Keratinocyte (primary cell): Measurements from ENCODE around the gene ARID1B. TPM values are rescaled to one million over a fixed set of nuclear protein-coding genes. Genes with fewer than 3 reads are reported as not detected.

Experiments used
- DNase-seq: peaks from one replicate; pipeline ENCODE4 v3.0.0-alpha.2; 2011; ENCODE audit warnings: low read depth, missing footprints, low spot score
- FAIRE-seq: peaks from 2 replicates; lab custom pipeline; 2011; peaks lifted over from hg19 to GRCh38; lab: Jason Lieb, UNC
- H2AFZ ChIP-seq: 2 replicates; pipeline ENCODE4 v1.6.0; 2012; ENCODE audit warnings: low read length, control low read depth, inconsistent platforms; ENCODE audit not compliant: control insufficient read depth
- H3K27ac ChIP-seq: 2 replicates; pipeline ENCODE4 v1.5.1; 2011; ENCODE audit warnings: low read length; ENCODE audit not compliant: control insufficient read depth, insufficient read depth
- H3K27me3 ChIP-seq: 3 replicates; pipeline ENCODE4 v1.6.0; 2011; ENCODE audit warnings: low read length; ENCODE audit not compliant: control insufficient read depth, insufficient read depth; ENCODE audit errors: extremely low read depth
- H3K36me3 ChIP-seq, 2 experiments: 2 replicates in 1 of 2; 3 replicates in 1 of 2; pipeline ENCODE4 v1.5.1; 2011; ENCODE audit warnings: low read length in 2 of 2, mild to moderate bottlenecking in 1 of 2; ENCODE audit not compliant: control insufficient read depth in 2 of 2, insufficient read depth in 2 of 2; ENCODE audit errors: extremely low read depth in 1 of 2
- H3K4me1 ChIP-seq: 3 replicates; pipeline ENCODE4 v1.5.1; 2011; ENCODE audit warnings: low read length; ENCODE audit not compliant: control insufficient read depth, insufficient read depth; ENCODE audit errors: extremely low read depth
- H3K4me2 ChIP-seq: 3 replicates; pipeline ENCODE4 v1.6.0; 2011; ENCODE audit warnings: low read depth, low read length; ENCODE audit not compliant: control insufficient read depth, insufficient read depth; ENCODE audit errors: extremely low read depth
- H3K4me3 ChIP-seq, 3 experiments: fragments of 200-600 bp in 1 of 3; sonication (generic) in 1 of 3; 2 replicates in 2 of 3; 3 replicates in 1 of 3; pipeline ENCODE4 v1.5.1; 2011 to 2016; ENCODE audit warnings: low read length in 3 of 3, mild to moderate bottlenecking in 3 of 3, control low read depth in 2 of 3, inconsistent platforms in 1 of 3, low read depth in 1 of 3, mixed read lengths in 1 of 3, mixed run types in 1 of 3, moderate library complexity in 1 of 3; ENCODE audit not compliant: control insufficient read depth in 2 of 3, insufficient read depth in 2 of 3; ENCODE audit errors: extremely low read depth in 1 of 3
- H3K79me2 ChIP-seq: 2 replicates; pipeline ENCODE4 v1.6.0; 2012; ENCODE audit warnings: low read length; ENCODE audit not compliant: control insufficient read depth, insufficient read depth
- H3K9ac ChIP-seq: 3 replicates; pipeline ENCODE4 v1.6.0; 2011; ENCODE audit warnings: low read length; ENCODE audit not compliant: control insufficient read depth, insufficient read depth; ENCODE audit errors: extremely low read depth
- H3K9me1 ChIP-seq: 3 replicates; pipeline ENCODE4 v1.6.0; 2011; ENCODE audit warnings: low read length; ENCODE audit not compliant: control insufficient read depth, insufficient read depth; ENCODE audit errors: extremely low read depth
- H3K9me3 ChIP-seq: 2 replicates; pipeline ENCODE4 v1.5.1; 2012; ENCODE audit warnings: low read depth, low read length; ENCODE audit not compliant: control insufficient read depth
- H4K20me1 ChIP-seq: 3 replicates; pipeline ENCODE4 v1.6.0; 2011; ENCODE audit warnings: low read length; ENCODE audit not compliant: control insufficient read depth, insufficient read depth; ENCODE audit errors: extremely low read depth
- EZH2 ChIP-seq: IDR thresholded peaks from one replicate; pipeline ENCODE4 v1.6.1; 2012; ENCODE audit warnings: inconsistent platforms, mild to moderate bottlenecking, low read length, moderate library complexity
- dilution Hi-C: fragments of 300-500 bp; cut with MboI; formaldehyde crosslinking; loops from one replicate; pipeline ENCODE4 v1.7.0; 2020; ENCODE audit warnings: low sequenced_read_pairs; ENCODE audit not compliant: extremely low pct_ligation_motif_present
- polyA plus RNA-seq, 5 experiments: library from polyadenylated mRNA; depleted of rRNA in 3 of 5; stranded (reverse) in 3 of 5; stranded (forward) in 1 of 5; unstranded in 1 of 5; fragments of >200 nt; gene quantifications; 1 replicate in 1 of 5; 2 replicates in 3 of 5; 3 replicates in 1 of 5; pipeline versions ENCODE4 v1.2.1 to v1.2.3, GENCODE V29; 2011 to 2012; ENCODE audit warnings: missing spikeins in 2 of 5, low read depth in 1 of 5, low replicate concordance in 1 of 5
- TF ChIP-seq, protein P1 (sequence below), 3 experiments: IDR thresholded peaks in 1 of 3; conservative IDR thresholded peaks in 1 of 3; optimal IDR thresholded peaks in 1 of 3; 2 replicates in 2 of 3; 3 replicates in 1 of 3; pipeline versions ENCODE3 to v1.5.1; 2011; ENCODE audit warnings: low read length in 3 of 3, mild to moderate bottlenecking in 3 of 3, moderate library complexity in 2 of 3, control low read depth in 1 of 3, inconsistent platforms in 1 of 3; ENCODE audit not compliant: insufficient read depth in 2 of 3; ENCODE audit errors: extremely low read depth in 1 of 3

Gene ARID1B
- polyA plus RNA-seq, 1 donor (not counting 4 experiments of a cell fraction or from before 2014, with no cell fraction given), result 14.9 TPM

DNA sequence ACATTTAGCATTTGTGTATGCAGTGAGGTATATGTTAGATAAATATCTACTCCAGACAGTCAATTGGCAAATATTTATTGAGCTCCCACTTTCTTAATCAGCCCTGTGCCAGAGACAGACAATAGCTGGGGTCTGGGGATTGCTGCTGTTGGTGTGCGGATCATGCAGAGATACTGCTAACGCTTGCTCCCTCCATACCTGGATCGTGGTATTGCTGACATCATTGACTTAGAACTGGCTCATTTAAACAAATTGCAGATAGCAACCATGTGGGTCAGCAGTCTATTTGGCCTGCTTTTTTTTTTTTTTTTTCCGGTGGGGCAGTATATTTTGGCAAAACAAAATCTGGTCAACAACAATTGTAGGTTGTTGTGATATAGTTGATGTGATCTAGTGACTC, 9.5 kb downstream of the ARID1B start:
- no peak for FAIRE-seq
- Histone ChIP-seq H3K9ac (no peak overlapping the region), H3K27me3 (no peaks in the 10 kb centered on the region), H3K9me1 (no peaks in the 10 kb centered on the region), H4K20me1 (no peaks in the 10 kb centered on the region), H3K4me3 (no peak overlapping the region), H2AFZ (no peak overlapping the region), H3K27ac (no peak overlapping the region), H3K79me2 (peaks cover 98% of the 10 kb centered on the region), H3K9me3 (no peaks in the 10 kb centered on the region), H3K36me3 (no peaks in the 10 kb centered on the region), H3K4me2 (no peak overlapping the region), H3K4me1 (peaks cover 27% of the 10 kb centered on the region)
- dilution Hi-C loops, result no loop called here
- no peak for DNase-seq
- no peak for TF ChIP-seq EZH2
- TF ChIP-seq, protein P1, sequence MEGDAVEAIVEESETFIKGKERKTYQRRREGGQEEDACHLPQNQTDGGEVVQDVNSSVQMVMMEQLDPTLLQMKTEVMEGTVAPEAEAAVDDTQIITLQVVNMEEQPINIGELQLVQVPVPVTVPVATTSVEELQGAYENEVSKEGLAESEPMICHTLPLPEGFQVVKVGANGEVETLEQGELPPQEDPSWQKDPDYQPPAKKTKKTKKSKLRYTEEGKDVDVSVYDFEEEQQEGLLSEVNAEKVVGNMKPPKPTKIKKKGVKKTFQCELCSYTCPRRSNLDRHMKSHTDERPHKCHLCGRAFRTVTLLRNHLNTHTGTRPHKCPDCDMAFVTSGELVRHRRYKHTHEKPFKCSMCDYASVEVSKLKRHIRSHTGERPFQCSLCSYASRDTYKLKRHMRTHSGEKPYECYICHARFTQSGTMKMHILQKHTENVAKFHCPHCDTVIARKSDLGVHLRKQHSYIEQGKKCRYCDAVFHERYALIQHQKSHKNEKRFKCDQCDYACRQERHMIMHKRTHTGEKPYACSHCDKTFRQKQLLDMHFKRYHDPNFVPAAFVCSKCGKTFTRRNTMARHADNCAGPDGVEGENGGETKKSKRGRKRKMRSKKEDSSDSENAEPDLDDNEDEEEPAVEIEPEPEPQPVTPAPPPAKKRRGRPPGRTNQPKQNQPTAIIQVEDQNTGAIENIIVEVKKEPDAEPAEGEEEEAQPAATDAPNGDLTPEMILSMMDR (optimal IDR thresholded peaks at IDR 0.05 in 1 of 3, IDR thresholded peaks at IDR 0.05 in 1 of 3, conservative IDR thresholded peaks at IDR 0.05 in 1 of 3; ENCODE audit: extremely low read depth in 1 of 3, insufficient read depth in 2 of 3, low read length in 3 of 3), result no peak

DNA sequence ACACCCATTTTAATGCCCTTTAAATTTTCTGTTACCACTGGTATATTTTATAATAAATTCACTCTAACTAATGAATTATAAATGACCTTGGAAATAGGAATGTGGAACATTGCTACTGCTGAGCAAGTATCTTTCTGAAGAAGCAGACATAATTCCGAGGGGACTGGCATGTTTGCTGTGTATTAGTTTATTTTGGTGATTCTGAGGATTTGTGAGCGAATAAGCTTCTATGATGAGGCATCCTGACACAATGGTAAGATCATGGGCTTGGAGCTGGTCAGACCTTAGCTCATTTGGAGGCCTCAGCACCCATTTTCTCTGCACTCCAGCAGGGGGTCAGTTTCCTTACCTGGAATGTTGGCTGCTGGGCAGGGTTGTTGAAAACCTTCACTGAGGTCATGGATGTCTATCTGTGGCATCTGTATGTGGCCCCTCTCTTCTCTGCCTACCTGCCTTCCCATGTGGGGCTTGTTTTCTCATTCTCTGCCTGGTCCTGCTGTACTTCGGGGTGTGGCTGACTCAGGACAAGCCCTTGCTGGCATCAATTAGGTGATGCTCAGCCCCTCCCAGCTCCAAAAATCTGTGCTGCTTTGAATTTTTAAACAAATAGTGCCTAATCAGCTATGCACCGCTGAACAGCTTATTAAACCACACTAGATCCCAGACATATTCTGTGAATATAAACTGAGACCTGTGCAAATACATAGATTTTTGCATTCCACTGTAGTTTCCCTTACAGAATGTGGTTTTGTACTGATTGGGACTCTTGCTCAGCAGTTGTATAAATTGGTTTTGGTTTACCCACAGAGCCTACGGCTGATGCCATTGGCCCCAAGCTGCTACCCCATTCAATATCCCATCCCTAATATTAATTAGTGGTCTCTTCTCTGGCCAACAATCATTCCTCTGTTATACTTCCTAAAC, 10.7 kb downstream of the ARID1B start:
- no peak overlapping the region for H2AFZ ChIP-seq
- no peak overlapping the region for H3K9ac ChIP-seq
- H3K27ac ChIP-seq, result no peak overlapping the region
- peaks cover 28% of the 10 kb centered on the region for H3K4me1 ChIP-seq
- peaks cover 98% of the 10 kb centered on the region for H3K79me2 ChIP-seq
- H3K4me2 ChIP-seq, result no peak overlapping the region
- H3K4me3 ChIP-seq, result no peak overlapping the region
- H3K9me3 ChIP-seq, result no peaks in the 10 kb centered on the region
- H4K20me1 ChIP-seq, result peaks cover 3% of the 10 kb centered on the region
- no peak for DNase-seq
- H3K36me3 ChIP-seq, result no peaks in the 10 kb centered on the region
- no peak for FAIRE-seq
- dilution Hi-C loops, result no loop called here
- TF ChIP-seq EZH2, result no peak
- TF ChIP-seq, protein P1 (optimal IDR thresholded peaks at IDR 0.05 in 1 of 3, IDR thresholded peaks at IDR 0.05 in 1 of 3, conservative IDR thresholded peaks at IDR 0.05 in 1 of 3; ENCODE audit: extremely low read depth in 1 of 3, insufficient read depth in 2 of 3, low read length in 3 of 3), result peak in 1 of 3 experiments; percentile 16
- H3K27me3 ChIP-seq, result no peaks in the 10 kb centered on the region
- no peaks in the 10 kb centered on the region for H3K9me1 ChIP-seq
